GM23338 (cell line): ENCODE data around the gene STEAP1. TPM values are rescaled to one million over a fixed set of nuclear protein-coding genes. Genes with fewer than 3 reads are reported as not detected.
"Not testable (repeated sequence)": the region's sequence is repeated elsewhere in the genome, so short reads cannot be mapped to it uniquely, and the experiment has no call there.

ENCODE experiments used
- ATAC-seq: fragments of 200-7000 bp; cut with Tn5 transposase; 3 replicates; pipeline ENCODE4 v1.9.1; 2020
- DNase-seq: peaks from one replicate; pipeline ENCODE4 v3.0.0-alpha.2; 2015; ENCODE audit warnings: low spot score
- H2AFZ ChIP-seq: fragments of 200-600 bp; sonication (generic); 2 replicates; pipeline ENCODE4 v1.8.0; 2016; ENCODE audit warnings: antibody characterized with exemption, mild to moderate bottlenecking, moderate library complexity
- H3F3A ChIP-seq: fragments of 200-600 bp; sonication (generic); replicated peaks from 2 replicates; pipeline ENCODE4 v1.8.0; 2017; ENCODE audit warnings: antibody characterized with exemption, mixed run types, low read depth
- H3K27ac ChIP-seq: fragments of 200-600 bp; sonication (generic); 2 replicates; pipeline ENCODE4 v1.6.1; 2016; ENCODE audit warnings: low read depth
- H3K27me3 ChIP-seq: fragments of 200-600 bp; sonication (generic); 2 replicates; pipeline ENCODE4 v1.8.0; 2016; ENCODE audit warnings: mild to moderate bottlenecking, mixed run types, moderate library complexity; ENCODE audit not compliant: insufficient read depth
- H3K36me3 ChIP-seq: fragments of 200-600 bp; sonication (generic); 2 replicates; pipeline ENCODE4 v1.8.0; 2016; ENCODE audit warnings: mild to moderate bottlenecking; ENCODE audit not compliant: insufficient read depth
- H3K4me1 ChIP-seq: fragments of 200-600 bp; sonication (generic); 2 replicates; pipeline ENCODE4 v1.8.0; 2016; ENCODE audit warnings: mild to moderate bottlenecking, moderate library complexity; ENCODE audit not compliant: insufficient read depth
- H3K4me2 ChIP-seq: fragments of 200-600 bp; sonication (generic); 2 replicates; pipeline ENCODE4 v1.7.1; 2017; ENCODE audit warnings: mixed run types
- H3K4me3 ChIP-seq: fragments of 200-600 bp; sonication (generic); 2 replicates; pipeline ENCODE4 v1.6.1; 2016; ENCODE audit warnings: mixed run types
- H3K79me2 ChIP-seq: fragments of 200-600 bp; sonication (generic); replicated peaks from 2 replicates; pipeline ENCODE4 v1.8.0; 2017; ENCODE audit warnings: mild to moderate bottlenecking; ENCODE audit not compliant: insufficient read depth
- H3K9me2 ChIP-seq: fragments of 200-600 bp; sonication (generic); 2 replicates; pipeline ENCODE4 v1.8.0; 2017; ENCODE audit not compliant: insufficient read depth
- H4K20me1 ChIP-seq: fragments of 200-600 bp; sonication (generic); replicated peaks from 2 replicates; pipeline ENCODE4 v1.8.0; 2017; ENCODE audit warnings: mild to moderate bottlenecking; ENCODE audit not compliant: insufficient read depth
- H3K27ac Mint-ChIP-seq: 2 replicates; pipeline ENCODE4 v1.8.0; 2020; ENCODE audit warnings: inconsistent platforms, mild to moderate bottlenecking, moderate library complexity, mixed read lengths
- H3K27me3 Mint-ChIP-seq: 3 replicates; pipeline ENCODE4 v1.8.0; 2022; ENCODE audit warnings: low read depth, mild to moderate bottlenecking, moderate library complexity, mixed read lengths, inconsistent platforms; ENCODE audit not compliant: insufficient read depth, poor library complexity
- H3K36me3 Mint-ChIP-seq: 3 replicates; pipeline ENCODE4 v1.8.0; 2021; ENCODE audit warnings: low read depth, mild to moderate bottlenecking, inconsistent platforms, moderate library complexity, mixed read lengths
- H3K4me1 Mint-ChIP-seq: 3 replicates; pipeline ENCODE4 v1.8.0; 2020; ENCODE audit warnings: mild to moderate bottlenecking, inconsistent platforms, mixed read lengths
- H3K4me3 Mint-ChIP-seq: 3 replicates; pipeline ENCODE4 v1.8.0; 2021; ENCODE audit warnings: moderate library complexity, mild to moderate bottlenecking, inconsistent platforms, mixed read lengths
- H3K9me3 Mint-ChIP-seq: 3 replicates; pipeline ENCODE4 v1.8.0; 2020; ENCODE audit warnings: moderate library complexity, mild to moderate bottlenecking, inconsistent platforms, mixed read lengths
- CREB1 ChIP-seq: fragments of 250-450 bp; sonication (Bioruptor Pico); IDR thresholded peaks from 2 replicates; pipeline ENCODE4 v1.5.0; 2020; ENCODE audit warnings: low read depth, mild to moderate bottlenecking, moderate library complexity
- EZH2 ChIP-seq: fragments of 200-600 bp; sonication (generic); IDR thresholded peaks from one replicate; pipeline ENCODE4 v1.8.0; 2017; ENCODE audit warnings: antibody characterized with exemption, mild to moderate bottlenecking, low read depth; ENCODE audit not compliant: unreplicated experiment
- EZH2phosphoT487 ChIP-seq: fragments of 200-600 bp; sonication (generic); IDR thresholded peaks from one replicate; pipeline ENCODE4 v1.8.1; 2018; ENCODE audit warnings: antibody characterized with exemption; ENCODE audit not compliant: unreplicated experiment
- JUNB ChIP-seq: IDR thresholded peaks from one replicate; pipeline ENCODE4 v1.6.1; 2016; ENCODE audit warnings: antibody characterized with exemption; ENCODE audit not compliant: unreplicated experiment
- NANOG ChIP-seq: IDR thresholded peaks from 2 replicates; pipeline ENCODE4 v1.6.1; 2016; ENCODE audit warnings: antibody characterized with exemption, borderline replicate concordance
- POLR2AphosphoS5 ChIP-seq: IDR thresholded peaks from 2 replicates; pipeline ENCODE4 v1.6.1; 2016; ENCODE audit warnings: antibody characterized with exemption, low read depth
- STAT1 ChIP-seq: IDR thresholded peaks from one replicate; pipeline ENCODE4 v1.6.1; 2016; ENCODE audit warnings: antibody characterized with exemption; ENCODE audit not compliant: unreplicated experiment
- ZNF114 ChIP-seq: fragments of 250-450 bp; sonication (Bioruptor Pico); IDR thresholded peaks from 2 replicates; pipeline ENCODE4 v1.5.0; 2020; ENCODE audit warnings: mild to moderate bottlenecking, moderate library complexity
- ZNF331 ChIP-seq: fragments of 250-450 bp; sonication (Bioruptor Pico); IDR thresholded peaks from 2 replicates; pipeline ENCODE4 v1.5.0; 2020; ENCODE audit warnings: low read depth, mild to moderate bottlenecking, moderate library complexity
- polyA plus RNA-seq: library from polyadenylated mRNA; unstranded; fragments of >200 nt; fragmentation: Nextera tagmentation; extraction: Ambion mirVana; gene quantifications from 2 replicates; pipeline ENCODE4 v1.2.1, GENCODE V29; 2016
- total RNA-seq: library from RNA; depleted of rRNA; stranded (reverse); fragments of >200 nt; shearing (Covaris generic); gene quantifications from 2 replicates; pipeline ENCODE4 v1.2.3, GENCODE V29; 2014
- TF ChIP-seq, protein P1 (sequence below): IDR thresholded peaks from 2 replicates; pipeline ENCODE4 v1.6.1; 2016; ENCODE audit warnings: antibody characterized with exemption
- TF ChIP-seq, protein P2 (sequence below): IDR thresholded peaks from one replicate; pipeline ENCODE4 v1.6.1; 2018; ENCODE audit warnings: antibody characterized with exemption; ENCODE audit not compliant: unreplicated experiment
- TF ChIP-seq, protein P3 (sequence below), 2 experiments: fragments of 200-600 bp in 1 of 2; sonication (generic) in 1 of 2; conservative IDR thresholded peaks; 2 replicates each; pipeline versions ENCODE4 v1.5.1 to v1.6.1; 2016 to 2017; ENCODE audit warnings: antibody characterized with exemption in 2 of 2, low read depth in 2 of 2, mild to moderate bottlenecking in 2 of 2, moderate library complexity in 1 of 2

Gene STEAP1
- total and polyA plus RNA-seq, 2 experiments from 2014 or later: 14.7 to 14.9 TPM

DNA sequence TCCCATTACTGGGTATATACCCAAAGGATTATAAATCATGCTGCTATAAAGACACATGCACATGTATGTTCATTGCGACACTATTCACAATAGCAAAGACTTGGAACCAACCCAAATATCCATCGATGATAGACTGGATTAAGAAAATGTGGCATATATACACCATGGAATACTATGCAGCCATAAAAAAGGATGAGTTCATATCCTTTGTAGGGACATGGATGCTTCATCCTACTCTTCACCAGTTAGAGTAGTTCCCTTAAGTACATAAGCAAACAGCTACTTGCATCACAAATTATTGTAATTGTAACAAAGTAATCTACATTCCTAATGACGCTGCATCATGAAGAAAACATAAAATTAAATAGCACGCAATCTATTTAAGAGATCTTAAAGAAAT is 32.0 kb downstream of the STEAP1 start:
- H3K27ac Mint-ChIP-seq, H3K4me1 Mint-ChIP-seq, H2AFZ ChIP-seq, H3K4me1 ChIP-seq, ATAC-seq, H3K4me3 ChIP-seq, H3K27me3 ChIP-seq, H3K9me2 ChIP-seq, H3K4me2 ChIP-seq, H3F3A ChIP-seq, H4K20me1 ChIP-seq, DNase-seq, H3K79me2 ChIP-seq, H3K4me3 Mint-ChIP-seq, H3K36me3 Mint-ChIP-seq, H3K27me3 Mint-ChIP-seq, H3K27ac ChIP-seq: not testable (repeated sequence)
- H3K36me3 ChIP-seq: peaks cover 10% of the 10 kb centered on the region; the same call in 1 of the 2 replicates
- peaks cover 30% of the 10 kb centered on the region for H3K9me3 Mint-ChIP-seq

DNA sequence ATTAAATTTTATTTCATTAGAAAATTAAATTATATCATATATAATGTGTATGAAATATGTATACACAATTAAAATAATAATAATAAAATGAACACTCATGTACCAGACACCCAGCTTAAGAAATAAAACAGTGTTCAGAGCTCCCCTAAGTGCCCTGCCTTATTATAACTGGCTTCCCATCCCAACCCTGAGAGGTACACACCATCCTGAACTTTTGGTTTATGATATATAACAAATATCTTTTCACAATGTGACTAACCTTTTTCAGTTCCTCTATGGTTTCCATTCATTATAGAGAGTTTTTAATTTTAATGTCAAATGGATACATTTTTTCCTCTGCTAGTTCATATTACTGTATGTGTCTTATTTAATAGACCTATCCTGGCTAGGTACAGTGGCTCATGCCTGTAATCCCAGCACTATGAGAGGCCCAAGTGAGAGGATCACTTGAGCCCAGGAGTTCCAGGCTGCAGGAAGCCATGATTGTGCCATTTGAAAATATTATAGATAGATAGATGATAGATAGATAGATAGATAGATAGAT is 33.3 kb downstream of the STEAP1 start:
- Mint-ChIP-seq H3K9me3 (peaks cover 43% of the 10 kb centered on the region), H3K4me3 (no peak overlapping the region), H3K27me3 (no peaks in the 10 kb centered on the region), H3K4me1 (no peaks in the 10 kb centered on the region), H3K36me3 (peaks cover 17% of the 10 kb centered on the region; the same call in 2 of the 3 replicates), H3K27ac (no peak overlapping the region)
- no peaks in the 10 kb centered on the region for H3K27me3 ChIP-seq
- DNase-seq: no peak
- peaks cover 17% of the 10 kb centered on the region for H3K36me3 ChIP-seq
- H3K27ac ChIP-seq: no peak overlapping the region
- H3K9me2 ChIP-seq: no peaks in the 10 kb centered on the region
- ATAC-seq: no peak
- H3F3A ChIP-seq: no peaks in the 10 kb centered on the region
- TF ChIP-seq ZNF331 (CRISPR knock-in tag): no peak
- TF ChIP-seq ZNF114 (CRISPR knock-in tag): no peak
- no peaks in the 10 kb centered on the region for H3K79me2 ChIP-seq
- H3K4me1 ChIP-seq: no peaks in the 10 kb centered on the region
- H3K4me3 ChIP-seq: no peak overlapping the region
- no peak overlapping the region for H3K4me2 ChIP-seq
- no peaks in the 10 kb centered on the region for H4K20me1 ChIP-seq
- no peak overlapping the region for H2AFZ ChIP-seq

DNA sequence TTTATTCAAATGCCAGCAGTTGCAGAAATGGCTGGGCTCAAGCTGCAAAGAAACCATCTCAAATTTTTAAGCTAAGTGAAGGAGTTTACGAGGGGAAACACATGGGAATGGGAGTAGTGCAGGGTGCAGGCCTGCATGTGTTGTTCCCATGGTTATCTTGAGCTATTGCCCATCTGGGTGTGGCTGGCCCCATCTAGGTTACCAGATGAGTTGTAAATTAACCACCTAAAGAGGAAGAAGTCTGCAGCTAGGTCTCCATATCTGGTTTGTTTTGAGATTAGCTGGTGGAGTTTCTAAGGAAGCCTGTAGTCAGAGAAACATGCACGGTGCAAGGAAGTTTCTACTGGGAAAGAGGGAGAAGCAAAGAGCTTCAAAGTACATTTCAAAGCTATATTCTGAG is 34.0 kb downstream of the STEAP1 start:
- H3K27ac Mint-ChIP-seq: no peak overlapping the region
- TF ChIP-seq EZH2: no peak
- TF ChIP-seq, protein P1, sequence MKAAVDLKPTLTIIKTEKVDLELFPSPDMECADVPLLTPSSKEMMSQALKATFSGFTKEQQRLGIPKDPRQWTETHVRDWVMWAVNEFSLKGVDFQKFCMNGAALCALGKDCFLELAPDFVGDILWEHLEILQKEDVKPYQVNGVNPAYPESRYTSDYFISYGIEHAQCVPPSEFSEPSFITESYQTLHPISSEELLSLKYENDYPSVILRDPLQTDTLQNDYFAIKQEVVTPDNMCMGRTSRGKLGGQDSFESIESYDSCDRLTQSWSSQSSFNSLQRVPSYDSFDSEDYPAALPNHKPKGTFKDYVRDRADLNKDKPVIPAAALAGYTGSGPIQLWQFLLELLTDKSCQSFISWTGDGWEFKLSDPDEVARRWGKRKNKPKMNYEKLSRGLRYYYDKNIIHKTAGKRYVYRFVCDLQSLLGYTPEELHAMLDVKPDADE: no peak
- no peak for TF ChIP-seq STAT1
- no peak for TF ChIP-seq EZH2phosphoT487
- TF ChIP-seq CREB1 (CRISPR knock-in tag): no peak
- no peak for TF ChIP-seq ZNF331 (CRISPR knock-in tag)
- no peak for TF ChIP-seq ZNF114 (CRISPR knock-in tag)
- TF ChIP-seq, protein P2, sequence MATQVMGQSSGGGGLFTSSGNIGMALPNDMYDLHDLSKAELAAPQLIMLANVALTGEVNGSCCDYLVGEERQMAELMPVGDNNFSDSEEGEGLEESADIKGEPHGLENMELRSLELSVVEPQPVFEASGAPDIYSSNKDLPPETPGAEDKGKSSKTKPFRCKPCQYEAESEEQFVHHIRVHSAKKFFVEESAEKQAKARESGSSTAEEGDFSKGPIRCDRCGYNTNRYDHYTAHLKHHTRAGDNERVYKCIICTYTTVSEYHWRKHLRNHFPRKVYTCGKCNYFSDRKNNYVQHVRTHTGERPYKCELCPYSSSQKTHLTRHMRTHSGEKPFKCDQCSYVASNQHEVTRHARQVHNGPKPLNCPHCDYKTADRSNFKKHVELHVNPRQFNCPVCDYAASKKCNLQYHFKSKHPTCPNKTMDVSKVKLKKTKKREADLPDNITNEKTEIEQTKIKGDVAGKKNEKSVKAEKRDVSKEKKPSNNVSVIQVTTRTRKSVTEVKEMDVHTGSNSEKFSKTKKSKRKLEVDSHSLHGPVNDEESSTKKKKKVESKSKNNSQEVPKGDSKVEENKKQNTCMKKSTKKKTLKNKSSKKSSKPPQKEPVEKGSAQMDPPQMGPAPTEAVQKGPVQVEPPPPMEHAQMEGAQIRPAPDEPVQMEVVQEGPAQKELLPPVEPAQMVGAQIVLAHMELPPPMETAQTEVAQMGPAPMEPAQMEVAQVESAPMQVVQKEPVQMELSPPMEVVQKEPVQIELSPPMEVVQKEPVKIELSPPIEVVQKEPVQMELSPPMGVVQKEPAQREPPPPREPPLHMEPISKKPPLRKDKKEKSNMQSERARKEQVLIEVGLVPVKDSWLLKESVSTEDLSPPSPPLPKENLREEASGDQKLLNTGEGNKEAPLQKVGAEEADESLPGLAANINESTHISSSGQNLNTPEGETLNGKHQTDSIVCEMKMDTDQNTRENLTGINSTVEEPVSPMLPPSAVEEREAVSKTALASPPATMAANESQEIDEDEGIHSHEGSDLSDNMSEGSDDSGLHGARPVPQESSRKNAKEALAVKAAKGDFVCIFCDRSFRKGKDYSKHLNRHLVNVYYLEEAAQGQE: no peak
- TF ChIP-seq JUNB: no peak
- TF ChIP-seq, protein P3, sequence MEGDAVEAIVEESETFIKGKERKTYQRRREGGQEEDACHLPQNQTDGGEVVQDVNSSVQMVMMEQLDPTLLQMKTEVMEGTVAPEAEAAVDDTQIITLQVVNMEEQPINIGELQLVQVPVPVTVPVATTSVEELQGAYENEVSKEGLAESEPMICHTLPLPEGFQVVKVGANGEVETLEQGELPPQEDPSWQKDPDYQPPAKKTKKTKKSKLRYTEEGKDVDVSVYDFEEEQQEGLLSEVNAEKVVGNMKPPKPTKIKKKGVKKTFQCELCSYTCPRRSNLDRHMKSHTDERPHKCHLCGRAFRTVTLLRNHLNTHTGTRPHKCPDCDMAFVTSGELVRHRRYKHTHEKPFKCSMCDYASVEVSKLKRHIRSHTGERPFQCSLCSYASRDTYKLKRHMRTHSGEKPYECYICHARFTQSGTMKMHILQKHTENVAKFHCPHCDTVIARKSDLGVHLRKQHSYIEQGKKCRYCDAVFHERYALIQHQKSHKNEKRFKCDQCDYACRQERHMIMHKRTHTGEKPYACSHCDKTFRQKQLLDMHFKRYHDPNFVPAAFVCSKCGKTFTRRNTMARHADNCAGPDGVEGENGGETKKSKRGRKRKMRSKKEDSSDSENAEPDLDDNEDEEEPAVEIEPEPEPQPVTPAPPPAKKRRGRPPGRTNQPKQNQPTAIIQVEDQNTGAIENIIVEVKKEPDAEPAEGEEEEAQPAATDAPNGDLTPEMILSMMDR (conservative IDR thresholded peaks at IDR 0.05; ENCODE audit: low read depth in 2 of 2): no peak
- no peak for TF ChIP-seq POLR2AphosphoS5
- TF ChIP-seq NANOG: no peak
- Histone ChIP-seq H3K4me1 (no peaks in the 10 kb centered on the region), H3K9me2 (no peaks in the 10 kb centered on the region), H3K27me3 (no peaks in the 10 kb centered on the region), H3K27ac (no peak overlapping the region), H4K20me1 (no peaks in the 10 kb centered on the region), H2AFZ (no peak overlapping the region), H3K4me2 (no peak overlapping the region), H3K79me2 (no peaks in the 10 kb centered on the region), H3F3A (no peaks in the 10 kb centered on the region), H3K36me3 (peaks cover 17% of the 10 kb centered on the region), H3K4me3 (no peak overlapping the region)
- no peak overlapping the region for H3K4me3 Mint-ChIP-seq
- peaks cover 50% of the 10 kb centered on the region for H3K9me3 Mint-ChIP-seq
- peaks cover 24% of the 10 kb centered on the region; the same call in 2 of the 3 replicates for H3K36me3 Mint-ChIP-seq
- DNase-seq: no peak
- ATAC-seq: no peak
- H3K27me3 Mint-ChIP-seq: no peaks in the 10 kb centered on the region
- no peaks in the 10 kb centered on the region for H3K4me1 Mint-ChIP-seq
